ENCODE data around the gene PIP4K2C. TPM values are rescaled to one million over a fixed set of nuclear protein-coding genes. Genes with fewer than 3 reads are reported as not detected.

Gene PIP4K2C
- total RNA-seq, 2 donors from 2014 or later, result 28.9 to 32.2 TPM

DNA sequence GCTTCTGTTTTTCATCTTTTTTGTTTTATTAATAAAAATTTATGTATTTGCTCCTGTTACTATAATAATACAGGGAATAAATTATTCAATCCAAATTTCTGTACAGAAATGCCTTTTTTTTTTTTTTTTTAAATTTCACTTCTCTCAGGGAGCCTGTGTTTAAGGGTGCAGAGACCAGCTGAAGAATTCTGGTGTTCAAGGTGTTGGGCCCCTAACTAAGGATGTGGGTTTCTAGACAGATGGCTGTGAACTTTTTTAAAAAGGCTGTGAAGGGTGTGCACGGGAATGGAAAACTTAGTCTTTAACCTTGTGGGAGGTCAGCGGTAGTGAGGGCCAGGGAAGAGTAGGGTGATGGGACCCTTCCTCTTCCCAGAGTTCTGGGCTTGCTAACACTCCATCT, 12.3 kb downstream of the PIP4K2C start:
- no peaks in the 10 kb centered on the region for H3K27me3 Mint-ChIP-seq
- DNase-seq (no peak), ATAC-seq (no peak)
- peak overlapping the region; percentile 88 for H3K27ac Mint-ChIP-seq
- peaks cover 25% of the 10 kb centered on the region for H3K4me1 Mint-ChIP-seq
- peak overlapping the region; percentile 82 for H3K4me3 Mint-ChIP-seq
- H3K9me3 ChIP-seq (ENCODE audit: control insufficient read depth, low read length, poor library complexity, severe bottlenecking), result no peaks in the 10 kb centered on the region
- peaks cover 14% of the 10 kb centered on the region for H3K36me3 Mint-ChIP-seq (ENCODE audit: low read depth)

DNA sequence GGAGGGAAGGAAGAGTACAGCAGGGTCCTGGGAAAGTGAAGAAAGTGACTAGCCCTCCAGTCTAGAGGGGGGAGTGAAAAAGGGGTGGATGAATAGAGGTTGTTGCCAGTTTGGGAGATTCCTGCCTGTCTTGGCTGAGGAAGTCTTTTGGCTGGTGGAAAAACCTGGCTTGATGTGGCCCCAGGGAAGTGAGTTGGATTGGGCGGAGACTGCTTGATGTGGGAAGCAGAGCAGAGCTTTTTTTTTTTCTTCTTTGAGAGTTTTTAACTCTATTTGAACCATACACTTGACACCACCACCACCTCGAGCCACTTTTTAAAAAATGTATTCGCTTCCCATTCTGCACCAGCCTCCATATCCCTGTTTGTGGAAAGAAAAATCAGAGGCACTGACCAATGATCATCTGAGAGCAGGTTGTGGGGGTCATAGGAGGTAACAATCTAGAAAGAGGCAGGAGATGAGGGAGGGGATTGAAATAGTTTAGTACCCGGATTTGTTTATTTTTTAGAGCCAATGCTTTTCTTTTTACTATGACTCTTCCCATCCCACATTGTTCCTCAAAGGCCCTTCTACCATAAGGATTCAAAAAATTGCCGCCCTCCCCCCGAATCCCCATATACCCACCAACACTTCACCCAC, 12.9 kb downstream of the PIP4K2C start:
- DNase-seq, result no peak
- H3K27me3 Mint-ChIP-seq, result no peaks in the 10 kb centered on the region
- peaks cover 25% of the 10 kb centered on the region for H3K4me1 Mint-ChIP-seq
- H3K36me3 Mint-ChIP-seq (ENCODE audit: low read depth), result peaks cover 14% of the 10 kb centered on the region
- H3K27ac Mint-ChIP-seq, result peak overlapping the region; percentile 88
- no peaks in the 10 kb centered on the region for H3K9me3 ChIP-seq (ENCODE audit: control insufficient read depth, low read length, poor library complexity, severe bottlenecking)
- H3K4me3 Mint-ChIP-seq, result peak overlapping the region; percentile 82
- no peak for ATAC-seq

DNA sequence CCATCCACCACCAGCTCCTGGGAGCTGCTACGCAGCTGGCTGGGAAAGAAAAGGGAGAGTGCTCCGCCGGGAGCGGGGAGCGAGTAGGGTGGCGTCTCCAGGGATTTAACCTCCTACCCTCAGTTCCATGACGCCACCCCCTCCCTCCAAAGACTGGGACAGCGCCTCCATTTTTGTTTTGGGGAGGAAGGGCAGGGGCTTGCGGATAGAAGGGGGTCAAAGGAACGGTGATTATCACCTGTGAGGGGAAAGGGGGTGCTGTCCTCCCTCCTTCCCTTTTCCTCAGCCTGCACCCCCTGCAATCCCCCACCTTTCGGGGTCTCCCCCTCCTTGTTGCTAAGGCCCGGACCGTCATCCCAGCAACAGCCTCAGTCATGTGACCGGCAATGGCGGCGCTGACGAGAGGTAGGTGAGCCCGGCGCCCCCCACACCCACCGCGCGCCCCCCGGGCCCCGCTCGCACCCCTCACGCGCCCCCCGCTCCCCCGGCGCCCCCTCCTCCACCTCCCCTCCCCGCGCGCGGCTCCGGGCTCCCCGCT, 13.5 kb downstream of the PIP4K2C start, which contains the start of gene DTX3:
Gene DTX3 (plus strand): TSS at position 371 of the 538 bp plus-strand sequence. CDS start 1,694 bp downstream, outside the sequence.
- DNase-seq (peak in 1 of 3 donors; percentile 20), ATAC-seq (peak; percentile 76)
- Mint-ChIP-seq H3K27ac (peak within 1 kb of the TSS; percentile 88), H3K4me3 (peak within 1 kb of the TSS; percentile 82), H3K36me3 (ENCODE audit: low read depth) (peaks cover 11% of the 10 kb centered on the region), H3K4me1 (peaks cover 25% of the 10 kb centered on the region), H3K27me3 (no peaks in the 10 kb centered on the region)
- no peaks in the 10 kb centered on the region for H3K9me3 ChIP-seq (ENCODE audit: control insufficient read depth, low read length, poor library complexity, severe bottlenecking)

DNA sequence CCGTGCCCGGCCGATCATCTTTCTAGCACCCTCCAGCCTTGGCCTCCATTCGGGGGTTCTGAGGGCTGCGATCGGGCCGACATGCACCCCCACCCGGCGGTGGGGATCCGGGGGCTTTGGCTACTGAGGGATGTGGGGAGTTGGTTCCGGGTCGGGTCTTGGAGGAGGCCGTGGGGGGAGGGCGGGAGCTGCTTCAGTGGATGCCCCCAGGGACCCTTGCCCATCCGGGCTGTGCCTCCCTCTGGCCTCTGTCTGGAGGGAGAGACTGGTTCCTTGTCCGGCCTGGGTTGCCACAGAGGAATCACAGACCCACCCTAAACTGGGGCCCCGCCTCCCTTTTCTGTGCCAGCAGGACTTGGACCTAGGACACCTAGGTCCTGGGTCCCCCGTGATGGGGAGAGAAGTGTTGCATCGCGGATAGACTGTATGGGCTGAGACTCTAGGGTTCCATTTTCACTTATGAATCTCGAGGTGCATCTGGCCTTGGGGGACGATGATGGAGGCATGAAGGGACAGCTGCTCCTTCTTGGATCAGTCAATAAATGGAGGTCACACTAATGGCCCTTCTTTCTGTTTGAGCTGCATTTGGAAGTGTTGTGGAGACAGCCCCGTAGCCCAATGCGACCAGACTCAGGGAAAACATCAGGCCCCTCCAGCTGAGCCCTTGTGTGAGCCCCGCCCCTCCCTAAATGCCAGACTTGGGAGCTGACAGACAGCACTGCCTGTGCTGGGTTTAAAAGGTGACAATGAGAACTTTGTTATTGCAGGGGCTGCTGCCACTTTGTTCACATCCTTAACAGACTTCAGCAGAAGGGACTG, 14.2 kb downstream of the PIP4K2C start:
- peak; percentile 51 for ATAC-seq
- H3K9me3 ChIP-seq (ENCODE audit: control insufficient read depth, low read length, poor library complexity, severe bottlenecking), result no peaks in the 10 kb centered on the region
- Mint-ChIP-seq H3K27ac (peak overlapping the region; percentile 88), H3K36me3 (ENCODE audit: low read depth) (peaks cover 11% of the 10 kb centered on the region), H3K4me1 (peaks cover 25% of the 10 kb centered on the region), H3K4me3 (peak overlapping the region; percentile 82), H3K27me3 (peaks cover 1% of the 10 kb centered on the region)
- DNase-seq, result no peak

DNA sequence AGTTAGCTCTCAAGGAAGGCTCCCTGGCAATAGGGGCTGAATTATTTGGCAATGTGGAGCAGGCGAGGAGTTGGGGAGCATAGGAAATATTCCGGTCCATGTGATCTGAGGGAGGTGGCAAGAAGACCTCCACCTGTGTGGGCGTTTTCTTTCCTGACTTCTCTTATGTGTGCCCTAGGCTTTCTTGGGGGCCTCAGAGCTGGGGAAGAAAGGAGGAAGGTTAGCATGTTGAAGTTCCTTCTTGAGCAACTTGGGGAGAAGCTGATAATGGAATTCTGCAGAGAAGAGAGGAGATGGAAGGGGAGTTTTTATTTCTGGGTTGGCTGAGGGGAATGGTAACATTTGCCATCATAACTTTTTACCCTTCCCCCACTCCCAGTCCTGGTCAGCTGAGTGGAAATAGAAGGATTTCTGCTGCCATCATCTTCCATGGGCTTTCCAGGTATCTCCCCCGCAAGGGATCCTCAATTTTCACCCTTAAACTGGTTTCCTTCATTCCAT, 14.9 kb downstream of the PIP4K2C start:
- Mint-ChIP-seq H3K4me1 (peaks cover 27% of the 10 kb centered on the region), H3K27ac (peak overlapping the region; percentile 88), H3K27me3 (peaks cover 7% of the 10 kb centered on the region), H3K4me3 (peak overlapping the region; percentile 82), H3K36me3 (ENCODE audit: low read depth) (peaks cover 11% of the 10 kb centered on the region)
- no peaks in the 10 kb centered on the region for H3K9me3 ChIP-seq (ENCODE audit: control insufficient read depth, low read length, poor library complexity, severe bottlenecking)
- DNase-seq, result no peak
- ATAC-seq, result no peak

DNA sequence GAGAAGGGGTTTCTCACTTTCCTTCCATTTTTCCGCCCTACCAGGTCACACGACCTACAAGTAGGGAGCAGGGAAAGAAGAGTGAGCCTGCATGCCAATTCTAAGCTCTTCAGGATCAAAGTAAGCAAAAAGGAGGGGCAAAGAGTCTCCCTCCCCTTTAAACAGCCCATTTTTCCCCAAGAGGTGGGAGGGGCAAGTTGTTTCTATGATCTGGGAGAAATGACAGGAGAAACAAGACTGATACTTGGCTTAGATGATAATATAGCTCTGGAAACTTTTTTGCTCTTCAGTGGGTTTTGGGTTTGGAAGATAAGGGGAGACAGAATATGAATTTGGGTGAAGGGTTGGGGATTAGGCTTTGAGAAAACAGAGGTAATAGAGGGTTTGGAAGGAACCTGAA, 15.4 kb downstream of the PIP4K2C start:
- peaks cover 28% of the 10 kb centered on the region for H3K4me1 Mint-ChIP-seq
- ATAC-seq (no peak), DNase-seq (no peak)
- H3K27ac Mint-ChIP-seq, result no peak overlapping the region
- no peaks in the 10 kb centered on the region for H3K9me3 ChIP-seq (ENCODE audit: control insufficient read depth, low read length, poor library complexity, severe bottlenecking)
- no peak overlapping the region for H3K4me3 Mint-ChIP-seq
- peaks cover 7% of the 10 kb centered on the region for H3K27me3 Mint-ChIP-seq
- peaks cover 11% of the 10 kb centered on the region for H3K36me3 Mint-ChIP-seq (ENCODE audit: low read depth)

DNA sequence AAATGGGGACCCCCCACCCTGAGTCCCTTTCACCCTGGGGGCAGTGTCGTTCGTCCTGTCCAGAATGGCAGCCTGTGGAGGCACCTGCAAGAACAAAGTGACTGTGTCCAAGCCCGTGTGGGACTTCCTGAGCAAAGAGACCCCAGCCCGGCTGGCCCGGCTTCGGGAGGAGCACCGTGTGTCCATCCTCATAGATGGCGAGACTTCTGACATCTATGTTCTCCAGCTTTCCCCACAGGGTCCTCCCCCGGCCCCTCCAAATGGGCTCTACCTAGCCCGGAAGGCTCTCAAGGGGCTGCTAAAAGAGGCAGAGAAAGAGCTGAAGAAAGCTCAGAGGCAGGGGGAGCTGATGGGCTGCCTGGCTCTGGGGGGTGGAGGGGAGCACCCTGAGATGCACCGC, 15.8 kb downstream of the PIP4K2C start:
- no peak for ATAC-seq
- Mint-ChIP-seq H3K27me3 (peaks cover 7% of the 10 kb centered on the region), H3K36me3 (ENCODE audit: low read depth) (peaks cover 7% of the 10 kb centered on the region), H3K4me1 (peaks cover 25% of the 10 kb centered on the region), H3K27ac (no peak overlapping the region), H3K4me3 (no peak overlapping the region)
- H3K9me3 ChIP-seq (ENCODE audit: control insufficient read depth, low read length, poor library complexity, severe bottlenecking), result no peaks in the 10 kb centered on the region
- DNase-seq, result no peak

DNA sequence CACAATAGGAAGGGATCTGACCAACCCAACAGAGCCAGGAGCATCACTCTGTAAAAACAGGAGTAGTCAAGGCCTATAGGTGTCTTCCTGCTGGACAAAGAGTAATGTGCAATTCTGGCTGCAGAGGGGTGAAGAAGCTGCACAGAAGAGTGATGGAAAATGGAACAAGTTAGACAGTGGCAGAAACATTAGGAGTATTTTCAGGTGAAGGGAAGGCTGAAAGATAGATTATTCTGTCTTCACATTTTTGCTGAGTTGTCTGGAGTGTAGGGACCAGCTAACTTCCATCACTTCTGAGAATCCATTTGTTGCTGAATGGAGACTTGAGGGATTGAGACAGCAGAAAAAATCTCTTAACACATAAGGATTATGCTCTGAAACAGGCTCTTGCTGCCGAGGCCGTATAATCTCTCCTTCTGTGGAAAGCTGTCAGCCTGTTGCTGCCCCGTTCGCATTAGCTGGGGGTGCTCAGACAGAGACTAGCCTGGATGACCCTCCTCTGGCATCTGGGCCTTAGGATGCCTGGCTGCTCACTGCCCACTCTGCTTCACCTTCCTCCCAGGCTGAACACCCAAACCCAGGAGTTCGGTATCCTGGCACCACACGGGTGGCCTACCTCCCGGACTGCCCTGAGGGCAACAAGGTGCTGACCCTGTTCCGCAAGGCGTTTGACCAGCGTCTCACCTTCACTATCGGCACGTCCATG, 17.1 kb downstream of the PIP4K2C start:
- no peak for ATAC-seq
- Mint-ChIP-seq H3K27me3 (peaks cover 19% of the 10 kb centered on the region), H3K27ac (no peak overlapping the region), H3K36me3 (ENCODE audit: low read depth) (peaks cover 5% of the 10 kb centered on the region), H3K4me1 (peaks cover 21% of the 10 kb centered on the region), H3K4me3 (no peak overlapping the region)
- no peaks in the 10 kb centered on the region for H3K9me3 ChIP-seq (ENCODE audit: control insufficient read depth, low read length, poor library complexity, severe bottlenecking)
- DNase-seq, result no peak

DNA sequence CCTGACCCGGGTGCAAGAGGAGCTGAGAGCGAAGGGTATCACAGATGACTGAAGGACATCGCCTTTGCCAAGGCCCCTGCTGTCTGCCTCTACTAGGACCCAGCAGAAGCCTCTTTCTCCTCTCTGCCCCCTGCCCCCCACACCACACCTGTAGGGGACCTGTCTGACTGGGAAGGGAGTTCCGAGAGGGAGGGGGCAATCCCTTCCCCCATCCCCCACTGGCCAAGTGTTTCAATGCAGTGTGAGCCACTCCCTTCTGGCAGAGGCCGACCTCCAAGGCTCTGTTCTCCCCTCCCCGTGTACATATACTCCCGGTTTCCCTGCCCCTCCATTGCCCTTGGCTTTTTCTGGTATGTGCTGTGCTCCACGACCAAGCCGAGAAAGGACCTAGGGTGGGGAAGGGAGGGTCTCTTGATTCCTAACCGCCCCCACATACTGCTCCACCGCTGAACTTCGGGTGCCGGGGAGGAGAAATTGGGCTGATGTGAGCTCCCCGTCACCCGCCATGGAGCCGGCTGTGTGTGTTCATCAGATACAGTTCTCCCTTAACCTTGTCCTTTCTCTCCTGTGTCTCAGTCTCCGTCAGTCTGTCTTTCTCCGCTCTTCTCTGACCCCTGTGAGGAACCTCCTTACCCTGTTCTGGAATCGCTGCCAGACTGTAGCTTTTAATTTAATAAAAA, 18.2 kb downstream of the PIP4K2C start:
- peaks cover 23% of the 10 kb centered on the region for H3K27me3 Mint-ChIP-seq
- DNase-seq (no peak), ATAC-seq (no peak)
- no peaks in the 10 kb centered on the region for H3K9me3 ChIP-seq (ENCODE audit: control insufficient read depth, low read length, poor library complexity, severe bottlenecking)
- peaks cover 5% of the 10 kb centered on the region for H3K36me3 Mint-ChIP-seq (ENCODE audit: low read depth)
- H3K4me1 Mint-ChIP-seq, result peaks cover 13% of the 10 kb centered on the region
- no peak overlapping the region for H3K4me3 Mint-ChIP-seq
- H3K27ac Mint-ChIP-seq, result no peak overlapping the region

DNA sequence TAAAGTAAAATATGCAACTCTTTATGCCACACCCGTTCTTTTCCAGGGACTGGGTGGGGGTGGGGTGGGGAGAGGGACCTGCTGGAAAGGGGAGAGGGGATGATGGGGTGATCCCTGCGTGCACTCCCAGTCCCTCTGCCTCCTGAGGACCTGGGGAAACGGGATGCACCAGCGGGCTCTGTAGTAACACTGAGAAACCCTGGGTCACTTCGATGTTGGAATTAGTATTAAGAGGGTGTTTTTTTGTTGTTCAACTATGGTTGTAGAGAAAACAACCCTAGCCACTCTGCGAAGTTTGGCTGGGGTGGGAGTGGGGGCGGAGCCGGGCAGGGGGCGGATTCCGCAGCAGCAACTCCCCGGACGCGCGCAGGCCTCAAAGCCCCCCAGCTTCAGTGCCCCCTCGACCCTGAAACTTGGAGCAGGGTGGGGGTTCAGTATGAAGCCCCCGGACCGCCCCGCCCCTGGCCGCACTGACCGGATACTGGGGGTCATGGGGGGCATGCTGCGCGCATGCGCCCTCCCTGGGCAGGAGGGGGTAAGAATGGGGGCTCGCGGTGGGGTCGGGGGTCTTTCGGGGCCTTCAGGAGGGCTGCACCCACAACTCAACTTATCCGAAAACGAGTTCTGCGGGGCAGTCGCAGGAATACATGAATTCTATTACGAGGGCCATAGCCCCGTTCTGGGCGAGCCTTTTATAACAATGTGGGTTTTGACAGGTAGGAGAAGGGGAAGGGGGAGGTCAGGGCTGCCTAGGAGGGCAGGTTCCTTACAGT, 19.0 kb downstream of the PIP4K2C start:
- H3K4me1 Mint-ChIP-seq, result peaks cover 10% of the 10 kb centered on the region

DNA sequence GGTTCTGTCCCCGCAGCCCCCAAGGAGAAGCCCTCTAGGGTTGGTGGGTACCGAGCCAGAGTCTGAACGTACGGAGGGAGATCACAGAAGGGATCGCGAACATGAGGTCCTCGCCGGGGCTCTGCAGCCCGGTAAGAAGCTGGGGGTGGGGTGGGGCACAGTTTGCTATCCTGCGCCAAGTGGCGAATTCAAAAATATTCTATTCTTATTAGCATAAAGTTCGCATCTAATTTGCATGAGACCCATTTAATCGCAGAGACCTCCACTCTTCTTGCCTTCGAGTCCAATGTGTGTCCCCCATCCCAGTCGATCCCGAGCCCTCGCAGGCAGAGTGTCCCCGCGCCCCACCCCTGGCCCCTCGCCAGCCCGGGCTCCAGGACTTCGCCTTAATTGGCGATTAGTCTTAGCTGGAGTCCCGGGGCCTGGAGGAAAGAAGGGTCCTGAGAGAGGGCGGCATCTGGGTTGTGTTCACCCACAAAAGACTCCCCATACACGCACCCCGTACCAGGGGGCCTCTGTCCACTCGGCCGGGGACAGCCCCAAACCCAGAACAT, 19.6 kb downstream of the PIP4K2C start:
- DNase-seq (no peak), ATAC-seq (peak; percentile 22)
- Mint-ChIP-seq H3K36me3 (ENCODE audit: low read depth) (peaks cover 7% of the 10 kb centered on the region), H3K27ac (no peak overlapping the region), H3K27me3 (peaks cover 36% of the 10 kb centered on the region), H3K4me3 (peak overlapping the region; percentile 84), H3K4me1 (peaks cover 10% of the 10 kb centered on the region)
- no peaks in the 10 kb centered on the region for H3K9me3 ChIP-seq (ENCODE audit: control insufficient read depth, low read length, poor library complexity, severe bottlenecking)

More for the DNA sequence above, 19.0 kb downstream of the PIP4K2C start:
- peaks cover 30% of the 10 kb centered on the region for H3K27me3 Mint-ChIP-seq
- peaks cover 5% of the 10 kb centered on the region for H3K36me3 Mint-ChIP-seq (ENCODE audit: low read depth)
- DNase-seq, result no peak
- peak overlapping the region; percentile 84 for H3K4me3 Mint-ChIP-seq
- no peak for ATAC-seq
- no peaks in the 10 kb centered on the region for H3K9me3 ChIP-seq (ENCODE audit: control insufficient read depth, low read length, poor library complexity, severe bottlenecking)
- no peak overlapping the region for H3K27ac Mint-ChIP-seq

Data from T-helper 17 cell (primary cell).